Tibial artery (tissue), 4 donors: ENCODE data around the gene SPIN2B.

ENCODE experiments used
- DNase-seq, 2 donors: peaks; one replicate each; pipeline ENCODE4 v3.0.0-alpha.2; 2019
- H3K27ac ChIP-seq, 2 donors: fragments of 200-600 bp; sonication (generic) in 1 of 2; 1 replicate in 1 of 2; 2 replicates in 1 of 2; pipeline ENCODE4 v1.5.1; 2018 to 2019; ENCODE audit warnings: mild to moderate bottlenecking in 1 of 2
- H3K27me3 ChIP-seq, 2 donors: fragments of 200-600 bp; sonication (generic) in 1 of 2; one replicate each; pipeline versions ENCODE4 v1.5.1 to v1.6.0; 2016 to 2019
- H3K36me3 ChIP-seq, 3 donors: fragments of 200-600 bp; sonication (generic) in 2 of 3; one replicate each; pipeline ENCODE4 v1.5.1; 2016 to 2019; ENCODE audit warnings: mild to moderate bottlenecking in 2 of 3
- H3K4me1 ChIP-seq, 4 donors: fragments of 200-600 bp; sonication (generic) in 2 of 4; 1 replicate in 3 of 4; 2 replicates in 1 of 4; pipeline ENCODE4 v1.5.1; 2016 to 2019
- H3K4me3 ChIP-seq, 2 donors: fragments of 200-600 bp; sonication (generic) in 1 of 2; 1 replicate in 1 of 2; 2 replicates in 1 of 2; pipeline ENCODE4 v1.5.1; 2018 to 2019; ENCODE audit warnings: mild to moderate bottlenecking in 2 of 2
- H3K9me3 ChIP-seq, 3 donors: fragments of 200-600 bp; sonication (generic) in 1 of 3; one replicate each; pipeline ENCODE4 v1.5.1; 2016 to 2019
- intact Hi-C: fragments of 100-400 bp; cut with DNase I; formaldehyde crosslinking; loops from one replicate; pipeline ENCODE4 v1.15.0; 2023; ENCODE audit warnings: low total_unique reads
- TF ChIP-seq, protein P1 (sequence below), 2 experiments: fragments of 200-600 bp in 1 of 2; fragments of 450-650 bp in 1 of 2; IDR thresholded peaks; one replicate each; pipeline ENCODE4 v1.5.1; 2017 to 2019; ENCODE audit warnings: antibody characterized with exemption in 2 of 2, mild to moderate bottlenecking in 1 of 2, moderate library complexity in 1 of 2

Gene SPIN2B

DNA sequence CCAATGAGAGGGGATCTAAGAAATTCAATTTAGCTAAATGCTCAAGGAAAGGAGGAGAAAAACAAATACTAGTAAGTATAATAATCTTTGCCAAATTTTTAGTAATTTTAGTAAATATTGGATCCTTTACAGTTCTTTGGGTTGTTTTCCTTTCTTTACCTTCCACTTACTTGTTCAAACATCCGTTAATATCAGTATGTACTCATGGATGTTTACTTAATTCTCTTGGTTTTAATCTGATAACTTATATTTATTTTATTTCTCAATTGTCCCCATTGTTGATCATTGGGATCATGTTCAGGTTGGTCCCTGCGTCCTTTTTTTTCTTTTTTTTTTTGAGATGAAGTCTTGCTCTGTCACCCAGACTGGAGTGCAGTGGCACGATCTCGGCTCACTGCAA, 46.9 kb downstream of the SPIN2B start:
- Histone ChIP-seq H3K27me3 (no peaks in the 10 kb centered on the region), H3K4me3 (no peak overlapping the region), H3K27ac (no peak overlapping the region), H3K4me1 (no peaks in the 10 kb centered on the region), H3K36me3 (no peaks in the 10 kb centered on the region), H3K9me3 (peaks cover 0 to 4% (median 0%) of the 10 kb centered on the region in 3 donors)
- no peak for DNase-seq
- TF ChIP-seq, protein P1, sequence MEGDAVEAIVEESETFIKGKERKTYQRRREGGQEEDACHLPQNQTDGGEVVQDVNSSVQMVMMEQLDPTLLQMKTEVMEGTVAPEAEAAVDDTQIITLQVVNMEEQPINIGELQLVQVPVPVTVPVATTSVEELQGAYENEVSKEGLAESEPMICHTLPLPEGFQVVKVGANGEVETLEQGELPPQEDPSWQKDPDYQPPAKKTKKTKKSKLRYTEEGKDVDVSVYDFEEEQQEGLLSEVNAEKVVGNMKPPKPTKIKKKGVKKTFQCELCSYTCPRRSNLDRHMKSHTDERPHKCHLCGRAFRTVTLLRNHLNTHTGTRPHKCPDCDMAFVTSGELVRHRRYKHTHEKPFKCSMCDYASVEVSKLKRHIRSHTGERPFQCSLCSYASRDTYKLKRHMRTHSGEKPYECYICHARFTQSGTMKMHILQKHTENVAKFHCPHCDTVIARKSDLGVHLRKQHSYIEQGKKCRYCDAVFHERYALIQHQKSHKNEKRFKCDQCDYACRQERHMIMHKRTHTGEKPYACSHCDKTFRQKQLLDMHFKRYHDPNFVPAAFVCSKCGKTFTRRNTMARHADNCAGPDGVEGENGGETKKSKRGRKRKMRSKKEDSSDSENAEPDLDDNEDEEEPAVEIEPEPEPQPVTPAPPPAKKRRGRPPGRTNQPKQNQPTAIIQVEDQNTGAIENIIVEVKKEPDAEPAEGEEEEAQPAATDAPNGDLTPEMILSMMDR (IDR thresholded peaks at IDR 0.05), result no peak
- intact Hi-C loops, result no loop called here

DNA sequence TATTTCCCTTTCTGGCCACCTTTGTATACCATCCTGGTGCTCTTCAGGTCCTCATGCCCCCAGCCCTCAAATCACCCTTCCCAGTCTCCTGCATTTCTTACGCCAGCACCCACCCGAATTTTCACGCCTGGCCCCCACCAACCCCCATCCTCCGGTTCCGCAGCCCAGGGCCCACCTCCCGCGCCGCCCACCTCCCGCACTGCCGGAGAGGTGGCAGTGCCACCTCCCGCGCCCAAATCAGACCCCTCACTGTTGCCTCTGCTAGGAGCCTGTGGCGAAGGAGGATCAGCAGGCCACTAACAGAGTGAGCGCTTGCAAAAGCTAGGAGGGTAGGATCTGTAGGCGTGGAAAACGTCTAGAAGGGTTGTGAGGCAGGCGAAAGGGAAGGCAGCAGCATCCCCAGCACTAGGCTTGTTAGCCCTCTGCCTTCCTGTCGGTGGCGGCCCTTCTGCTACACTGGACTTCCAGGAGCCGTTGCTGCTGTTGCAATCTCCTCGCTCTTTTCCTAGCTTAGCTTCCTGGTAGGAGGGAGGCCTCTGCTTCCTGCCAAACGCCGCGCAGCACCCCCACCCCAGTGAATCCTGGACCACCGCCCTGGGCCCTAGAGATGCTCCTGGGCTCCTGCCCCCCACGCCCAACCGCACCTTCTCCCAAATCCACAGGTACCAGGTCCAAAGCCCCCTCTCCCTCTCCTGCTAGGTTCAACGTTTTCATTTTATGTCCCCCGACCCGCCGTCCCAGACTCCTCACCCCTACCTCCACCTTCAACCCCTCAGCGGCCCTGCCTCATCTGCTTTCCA, 51.0 kb downstream of the SPIN2B start:
- Histone ChIP-seq H3K27ac (no peak overlapping the region), H3K4me1 (no peaks in the 10 kb centered on the region), H3K9me3 (no peaks in the 10 kb centered on the region), H3K4me3 (no peak overlapping the region), H3K27me3 (no peaks in the 10 kb centered on the region), H3K36me3 (no peaks in the 10 kb centered on the region)
- TF ChIP-seq, protein P1 (IDR thresholded peaks at IDR 0.05), result no peak
- intact Hi-C loops, result no loop called here
- no peak for DNase-seq
